ENCODE results near the gene GNG12.

GNG12 gene

GRCh38 chr1:67824766-67825165, 8.5 kb downstream of the GNG12 start:
- DNase-seq (ENCODE audit: low spot score): no peak
- no peak for TF ChIP-seq CTCF (IDR thresholded peaks at IDR 0.05; ENCODE audit: extremely low read depth, missing control alignments)

- TF ChIP-seq CTCF (IDR thresholded peaks at IDR 0.05; ENCODE audit: extremely low read depth, missing control alignments): no peak
- DNase-seq (ENCODE audit: low spot score): no peak
Observed at GRCh38 chr1:67823615-67824014, 9.7 kb downstream of the GNG12 start.

GRCh38 chr1:67821263-67821662, 12.0 kb downstream of the GNG12 start:
- DNase-seq (ENCODE audit: low spot score): no peak
- no peak for TF ChIP-seq CTCF (IDR thresholded peaks at IDR 0.05; ENCODE audit: extremely low read depth, missing control alignments)

- no peak for DNase-seq (ENCODE audit: low spot score)
- no peak for TF ChIP-seq CTCF (IDR thresholded peaks at IDR 0.05; ENCODE audit: extremely low read depth, missing control alignments)
Observed at GRCh38 chr1:67818725-67819301, 14.5 kb downstream of the GNG12 start.

GRCh38 chr1:67818162-67818561, 15.1 kb downstream of the GNG12 start:
- DNase-seq (ENCODE audit: low spot score): no peak
- TF ChIP-seq CTCF (IDR thresholded peaks at IDR 0.05; ENCODE audit: extremely low read depth, missing control alignments): no peak

GRCh38 chr1:67817319-67817718, 15.9 kb downstream of the GNG12 start:
- DNase-seq (ENCODE audit: low spot score): no peak
- no peak for TF ChIP-seq CTCF (IDR thresholded peaks at IDR 0.05; ENCODE audit: extremely low read depth, missing control alignments)

- TF ChIP-seq CTCF (IDR thresholded peaks at IDR 0.05; ENCODE audit: extremely low read depth, missing control alignments): no peak
- DNase-seq (ENCODE audit: low spot score): no peak
Observed at GRCh38 chr1:67816506-67816905, 16.8 kb downstream of the GNG12 start.

All from GM20000 (cell line).